Sigmoid colon (tissue), 4 donors: ENCODE measurements around the gene LHPP.

Experiments used
- EP300 ChIP-seq, 4 donors: sonication (generic); formaldehyde crosslinking; IDR thresholded peaks; one replicate each; pipeline ENCODE4 v1.6.1; 2017; ENCODE audit warnings: antibody characterized with exemption in 4 of 4
- POLR2AphosphoS5 ChIP-seq, 4 donors: sonication (generic); formaldehyde crosslinking; IDR thresholded peaks; one replicate each; pipeline ENCODE4 v1.6.1; 2017; ENCODE audit warnings: antibody characterized with exemption in 4 of 4
- TF ChIP-seq, protein P1 (sequence below), 4 experiments: fragments of 450-650 bp in 3 of 4; fragments of 200-600 bp in 1 of 4; IDR thresholded peaks; one replicate each; pipeline ENCODE4 v1.5.1; 2016 to 2019; ENCODE audit warnings: antibody characterized with exemption in 4 of 4, mild to moderate bottlenecking in 3 of 4, moderate library complexity in 2 of 4

DNA sequence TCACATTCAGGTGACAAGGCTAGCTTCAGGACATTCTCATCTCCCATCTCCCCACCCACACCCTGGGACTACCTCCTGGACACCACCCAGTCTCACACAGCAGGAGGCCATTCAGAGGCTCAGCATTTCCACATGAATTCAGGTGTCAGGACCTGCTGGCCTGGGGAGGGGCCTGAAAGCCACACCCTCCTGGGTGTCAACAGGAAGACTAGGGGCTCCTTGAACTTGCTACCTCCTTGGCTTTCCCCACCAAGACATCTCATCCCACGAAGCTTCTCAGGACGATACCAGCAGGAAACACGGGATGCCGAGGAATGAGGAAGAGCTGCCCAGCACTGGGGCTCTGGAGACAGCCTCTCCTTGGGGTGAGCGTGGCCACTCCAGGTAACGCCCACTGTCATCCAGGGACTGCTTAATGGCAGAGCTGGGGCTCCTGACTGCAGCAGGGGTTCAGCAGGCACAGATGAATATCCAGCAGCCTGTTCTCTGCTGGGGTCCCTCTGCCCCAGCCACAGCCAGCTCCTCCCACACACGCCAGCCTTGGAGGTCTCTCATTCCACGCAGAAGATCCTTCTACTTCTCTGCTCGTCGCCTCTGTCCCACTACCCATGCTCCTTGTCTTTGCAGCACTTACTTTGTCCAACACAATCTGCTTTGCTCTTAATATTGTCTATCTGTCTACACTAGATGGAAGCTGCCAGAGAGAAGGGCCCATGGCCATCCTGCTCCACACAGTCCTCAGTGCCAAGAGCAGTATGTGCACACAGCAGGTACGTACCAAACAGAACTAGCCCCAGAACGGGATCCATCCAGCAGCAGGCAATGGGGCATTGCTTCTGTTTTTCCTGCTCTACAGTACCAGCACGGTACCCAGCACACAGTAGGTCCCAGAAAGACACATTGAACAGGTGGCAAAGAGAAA lies 193.8 kb downstream of the LHPP start:
- TF ChIP-seq, protein P1, sequence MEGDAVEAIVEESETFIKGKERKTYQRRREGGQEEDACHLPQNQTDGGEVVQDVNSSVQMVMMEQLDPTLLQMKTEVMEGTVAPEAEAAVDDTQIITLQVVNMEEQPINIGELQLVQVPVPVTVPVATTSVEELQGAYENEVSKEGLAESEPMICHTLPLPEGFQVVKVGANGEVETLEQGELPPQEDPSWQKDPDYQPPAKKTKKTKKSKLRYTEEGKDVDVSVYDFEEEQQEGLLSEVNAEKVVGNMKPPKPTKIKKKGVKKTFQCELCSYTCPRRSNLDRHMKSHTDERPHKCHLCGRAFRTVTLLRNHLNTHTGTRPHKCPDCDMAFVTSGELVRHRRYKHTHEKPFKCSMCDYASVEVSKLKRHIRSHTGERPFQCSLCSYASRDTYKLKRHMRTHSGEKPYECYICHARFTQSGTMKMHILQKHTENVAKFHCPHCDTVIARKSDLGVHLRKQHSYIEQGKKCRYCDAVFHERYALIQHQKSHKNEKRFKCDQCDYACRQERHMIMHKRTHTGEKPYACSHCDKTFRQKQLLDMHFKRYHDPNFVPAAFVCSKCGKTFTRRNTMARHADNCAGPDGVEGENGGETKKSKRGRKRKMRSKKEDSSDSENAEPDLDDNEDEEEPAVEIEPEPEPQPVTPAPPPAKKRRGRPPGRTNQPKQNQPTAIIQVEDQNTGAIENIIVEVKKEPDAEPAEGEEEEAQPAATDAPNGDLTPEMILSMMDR (IDR thresholded peaks at IDR 0.05), result no peak
- TF ChIP-seq EP300 (IDR thresholded peaks at IDR 0.05) (no peak), POLR2AphosphoS5 (IDR thresholded peaks at IDR 0.05) (no peak)
